ENCODE measurements around the gene WWOX.

The WWOX gene

GRCh38 chr16:78499399-78499798 lies 399.9 kb downstream of the WWOX start:
- no peak for TF ChIP-seq CTCF (IDR thresholded peaks at IDR 0.05; ENCODE audit: control insufficient read depth, insufficient read depth, low read depth, low read length, missing control alignments)
- H3K4me3 ChIP-seq (ENCODE audit: control insufficient read depth, low read depth, low read length), result no peak overlapping the region
- no peak for DNase-seq (ENCODE audit: low read depth)

DNA sequence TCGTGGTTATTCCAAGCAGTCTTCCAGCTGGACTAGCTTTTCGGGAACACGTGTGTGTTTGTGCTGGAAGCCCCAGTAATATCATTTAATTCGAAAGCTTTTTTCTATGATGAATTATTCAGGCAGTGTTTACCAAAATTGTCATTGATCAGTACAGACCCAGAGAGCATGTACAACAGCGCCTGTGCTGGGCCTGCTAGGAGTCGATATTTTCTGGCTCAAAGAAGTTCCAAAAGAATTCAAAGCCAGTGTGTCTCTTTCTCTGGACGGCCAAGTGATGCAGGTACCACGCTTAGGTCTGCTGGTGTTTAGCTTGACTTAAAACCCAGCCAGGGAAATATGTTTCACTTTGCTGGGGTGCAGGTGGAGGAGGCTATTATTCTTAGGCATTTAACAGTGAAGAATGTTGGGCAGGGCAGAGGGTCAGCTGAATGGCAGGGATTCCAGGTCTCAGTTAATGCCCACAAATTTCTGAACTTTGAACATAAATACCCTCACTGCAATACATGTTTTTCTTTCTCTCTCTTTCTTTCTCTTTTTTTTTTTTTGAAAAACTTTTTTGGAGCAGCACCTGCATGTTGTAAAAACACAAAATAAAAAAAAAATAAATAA lies 401.3 kb downstream of the WWOX start:
- H3K4me3 ChIP-seq (ENCODE audit: control insufficient read depth, low read depth, low read length), result no peak overlapping the region
- no peak for TF ChIP-seq CTCF (IDR thresholded peaks at IDR 0.05; ENCODE audit: control insufficient read depth, insufficient read depth, low read depth, low read length, missing control alignments)
- DNase-seq (ENCODE audit: low read depth), result no peak

DNA sequence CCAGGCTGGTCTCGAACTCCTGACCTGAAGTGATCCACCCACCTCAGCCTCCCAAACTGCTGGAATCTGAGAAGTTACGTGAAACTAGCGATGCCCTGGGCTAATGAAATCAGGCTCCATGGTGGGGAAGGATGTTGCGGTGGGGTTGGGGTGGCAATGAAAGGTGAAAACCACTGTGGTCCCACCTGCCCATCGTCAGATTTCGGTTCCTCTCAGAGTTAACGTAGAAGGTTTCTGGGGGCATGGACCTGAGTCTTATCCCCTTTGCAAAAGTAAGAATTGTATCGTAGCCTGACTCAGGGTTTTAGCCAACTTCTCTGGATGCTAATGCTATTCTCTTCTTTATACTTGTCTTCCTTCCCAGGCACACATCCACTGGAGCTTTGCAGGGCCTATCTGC lies 402.3 kb downstream of the WWOX start:
- H3K4me3 ChIP-seq (ENCODE audit: control insufficient read depth, low read depth, low read length), result no peak overlapping the region
- no peak for DNase-seq (ENCODE audit: low read depth)
- no peak for TF ChIP-seq CTCF (IDR thresholded peaks at IDR 0.05; ENCODE audit: control insufficient read depth, insufficient read depth, low read depth, low read length, missing control alignments)

DNA sequence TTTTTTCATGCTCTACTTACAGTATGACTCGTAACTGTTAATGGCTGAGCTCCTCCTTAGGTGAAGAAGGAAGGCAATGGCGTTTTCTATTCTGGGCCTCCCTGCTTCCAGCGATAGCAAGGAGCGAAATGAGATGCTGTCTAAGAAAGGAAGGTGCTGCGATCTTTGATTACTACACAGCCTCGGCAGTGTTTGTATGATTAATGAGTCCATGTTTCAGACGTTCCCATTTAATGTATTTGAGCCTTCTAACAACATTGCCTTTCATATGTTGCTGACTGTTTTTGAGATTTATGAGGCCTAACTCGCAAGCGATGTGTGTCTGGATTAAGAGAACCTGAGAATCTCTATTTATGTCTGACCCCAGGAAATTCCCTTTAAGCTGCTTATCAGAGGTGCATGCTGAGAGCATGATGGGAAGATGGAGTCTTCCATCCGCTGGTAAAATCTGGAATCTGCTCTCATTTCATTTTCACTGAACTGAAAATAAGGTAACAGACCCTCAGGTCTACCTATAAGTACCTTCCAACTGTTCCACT lies 403.4 kb downstream of the WWOX start:
- H3K4me3 ChIP-seq (ENCODE audit: control insufficient read depth, low read depth, low read length), result no peak overlapping the region
- no peak for DNase-seq (ENCODE audit: low read depth)
- no peak for TF ChIP-seq CTCF (IDR thresholded peaks at IDR 0.05; ENCODE audit: control insufficient read depth, insufficient read depth, low read depth, low read length, missing control alignments)

DNA sequence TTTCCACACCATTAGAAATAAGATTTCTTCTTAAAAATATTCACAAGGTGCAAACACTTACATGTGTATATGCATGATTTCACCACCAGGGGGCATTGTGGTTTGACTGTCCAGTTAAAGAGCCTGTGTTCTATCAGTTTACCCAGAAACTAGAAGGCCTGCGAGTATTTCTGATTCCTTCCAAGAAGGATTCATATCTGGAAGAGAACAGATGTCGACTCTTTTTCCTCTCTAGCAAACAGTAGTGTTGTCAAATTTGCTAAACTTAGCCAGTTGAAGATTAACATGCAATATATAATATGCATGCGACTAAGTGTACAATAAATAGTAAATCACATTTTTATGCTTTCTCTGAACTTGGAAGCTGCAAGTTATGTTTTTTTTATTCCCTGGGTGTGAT lies 404.1 kb downstream of the WWOX start:
- no peak for DNase-seq (ENCODE audit: low read depth)
- TF ChIP-seq CTCF (IDR thresholded peaks at IDR 0.05; ENCODE audit: control insufficient read depth, insufficient read depth, low read depth, low read length, missing control alignments), result peak; percentile 30

DNA sequence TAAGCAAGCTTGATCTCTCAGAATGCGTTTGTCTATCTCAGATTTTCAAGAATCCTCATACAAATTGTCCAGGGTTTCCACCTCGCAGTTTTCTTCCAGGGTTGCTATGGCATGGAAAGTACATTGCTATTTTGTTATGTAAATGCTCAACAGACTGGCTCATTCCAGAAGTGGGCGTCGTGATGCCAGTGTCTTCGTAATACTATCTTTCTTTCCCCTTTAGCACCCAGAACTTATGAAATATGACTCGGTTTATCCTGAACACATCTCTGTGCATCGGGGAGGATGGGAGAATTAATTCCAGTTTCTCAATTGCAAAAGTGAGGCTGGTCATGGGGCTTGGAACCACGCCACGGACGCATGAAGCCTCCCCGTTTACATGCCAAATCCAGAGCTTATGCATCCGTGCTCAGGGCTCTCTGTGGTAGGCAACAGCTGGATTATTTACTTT lies 405.0 kb downstream of the WWOX start:
- no peak for TF ChIP-seq CTCF (IDR thresholded peaks at IDR 0.05; ENCODE audit: control insufficient read depth, insufficient read depth, low read depth, low read length, missing control alignments)

More for the DNA sequence above, 404.1 kb downstream of the WWOX start:
- H3K4me3 ChIP-seq (ENCODE audit: control insufficient read depth, low read depth, low read length), result no peak overlapping the region

More for the DNA sequence above, 405.0 kb downstream of the WWOX start:
- H3K4me3 ChIP-seq (ENCODE audit: control insufficient read depth, low read depth, low read length), result no peak overlapping the region
- DNase-seq (ENCODE audit: low read depth), result no peak
